HG02642 (cell line): ENCODE results near the gene ZNF521.

Experiments used
- ATAC-seq: cut with Tn5 transposase; IDR thresholded peaks from one replicate; pipeline ENCODE4 v1.9.1; 2021; ENCODE audit warnings: mild to moderate bottlenecking; ENCODE audit not compliant: unreplicated experiment, poor library complexity

Gene ZNF521

GRCh38 chr18:25093141-25093540 is 258.8 kb downstream of the ZNF521 start:
- ATAC-seq: no peak

GRCh38 chr18:25089470-25089869 is 262.5 kb downstream of the ZNF521 start:
- ATAC-seq: no peak

- ATAC-seq: no peak
These were observed 265.1 kb downstream of the ZNF521 start for GRCh38 chr18:25086876-25087275.

- no peak for ATAC-seq
These were observed 271.0 kb downstream of the ZNF521 start for GRCh38 chr18:25081001-25081400.

DNA sequence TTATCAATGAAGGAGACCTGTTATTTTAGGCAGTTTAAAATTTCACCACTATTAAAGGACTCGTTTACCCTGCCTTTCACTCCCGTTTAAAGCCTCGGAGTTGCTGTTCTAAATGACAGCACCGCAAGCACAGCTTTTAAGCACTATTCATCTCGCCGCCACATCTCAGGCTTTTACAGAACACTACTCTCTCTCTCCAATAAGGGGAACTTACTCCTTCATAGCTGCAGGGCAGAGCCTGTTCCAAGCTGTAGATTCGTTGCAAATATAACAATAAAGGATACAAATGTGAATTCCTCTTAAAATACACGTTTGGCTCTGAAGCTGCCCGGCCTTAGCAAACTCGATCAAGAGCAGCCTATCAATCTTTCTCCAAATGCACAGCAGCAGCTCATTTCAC is 271.8 kb downstream of the ZNF521 start:
- no peak for ATAC-seq

DNA sequence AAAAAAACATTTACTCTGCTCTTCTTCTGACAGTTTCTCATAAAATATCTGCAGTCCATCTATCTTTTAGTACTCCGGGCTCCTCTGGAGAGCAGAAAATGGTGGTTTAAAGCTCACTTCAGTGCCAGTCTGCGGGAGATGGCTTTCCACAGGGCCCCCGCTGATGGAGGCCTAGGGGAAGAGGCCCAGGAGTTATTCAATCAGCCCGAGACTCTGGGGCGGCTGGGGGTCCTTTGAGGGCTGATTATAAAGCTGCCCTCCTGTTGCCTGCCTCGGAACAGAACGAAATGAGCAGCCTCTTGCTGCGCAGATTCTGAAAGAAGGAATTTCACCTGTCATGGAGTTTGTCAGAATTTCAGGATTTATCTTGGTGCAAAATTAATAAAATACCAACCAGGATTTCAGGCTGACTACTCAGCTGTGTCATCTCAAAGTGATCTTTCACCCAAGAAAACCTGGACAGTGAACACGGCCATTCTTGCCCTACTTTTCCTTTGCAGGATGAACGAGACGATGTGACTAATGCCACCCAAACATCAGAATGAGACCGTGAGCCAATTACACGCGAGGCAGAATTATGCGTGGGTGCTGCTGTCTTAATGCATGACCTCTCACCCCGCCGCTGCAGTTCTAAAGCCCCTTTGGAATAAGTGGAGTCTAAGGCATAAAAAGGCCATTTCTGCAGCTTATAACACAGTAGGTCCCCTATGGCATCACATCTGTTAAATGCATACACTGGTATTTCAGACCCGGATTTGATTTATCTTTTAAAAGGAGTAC is 273.8 kb downstream of the ZNF521 start:
- no peak for ATAC-seq

- no peak for ATAC-seq
These were observed 274.7 kb downstream of the ZNF521 start for GRCh38 chr18:25077038-25077943.

- no peak for ATAC-seq
These were observed 276.2 kb downstream of the ZNF521 start for GRCh38 chr18:25075783-25076182.

DNA sequence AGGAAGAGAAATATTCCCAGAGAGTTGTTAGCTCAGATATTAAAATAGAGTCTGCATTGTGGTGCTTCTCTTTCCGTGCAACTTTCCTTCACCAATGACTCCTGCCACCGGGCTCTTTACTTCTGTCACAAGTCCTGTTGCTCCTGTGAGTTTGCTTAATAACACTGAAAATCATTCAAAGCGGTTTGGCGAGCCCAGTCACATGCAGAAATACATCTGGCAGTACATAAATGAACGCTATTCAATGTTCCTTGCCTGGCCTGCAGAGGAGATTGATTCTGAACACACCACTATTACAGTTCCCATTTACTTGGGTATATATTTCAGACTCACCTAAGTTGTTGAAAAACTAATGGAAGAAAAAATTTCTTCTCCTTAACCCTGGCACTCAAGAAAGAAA is 276.6 kb downstream of the ZNF521 start:
- ATAC-seq: no peak

- no peak for ATAC-seq
These were observed 277.0 kb downstream of the ZNF521 start for GRCh38 chr18:25074925-25075324.

DNA sequence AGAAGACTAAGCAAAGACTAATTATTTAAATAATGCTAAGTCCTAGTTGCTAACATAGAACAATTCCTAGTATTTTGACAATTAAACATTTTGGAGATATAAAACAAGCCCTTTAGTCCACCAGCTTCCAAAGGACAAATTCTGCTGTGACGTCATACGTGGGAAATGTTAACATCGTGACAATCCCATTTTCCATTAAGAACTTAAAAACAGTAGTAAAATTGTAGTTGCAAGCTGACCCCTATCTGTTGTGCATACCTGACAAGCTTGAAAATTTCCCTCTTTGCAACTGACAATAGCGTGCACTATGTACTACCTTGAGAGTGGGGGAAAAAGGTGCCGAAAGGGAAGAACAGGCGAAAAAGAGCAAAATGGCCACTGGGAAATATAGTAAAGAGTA is 279.8 kb downstream of the ZNF521 start:
- ATAC-seq: no peak

GRCh38 chr18:25067275-25068025 is 284.5 kb downstream of the ZNF521 start:
- no peak for ATAC-seq

DNA sequence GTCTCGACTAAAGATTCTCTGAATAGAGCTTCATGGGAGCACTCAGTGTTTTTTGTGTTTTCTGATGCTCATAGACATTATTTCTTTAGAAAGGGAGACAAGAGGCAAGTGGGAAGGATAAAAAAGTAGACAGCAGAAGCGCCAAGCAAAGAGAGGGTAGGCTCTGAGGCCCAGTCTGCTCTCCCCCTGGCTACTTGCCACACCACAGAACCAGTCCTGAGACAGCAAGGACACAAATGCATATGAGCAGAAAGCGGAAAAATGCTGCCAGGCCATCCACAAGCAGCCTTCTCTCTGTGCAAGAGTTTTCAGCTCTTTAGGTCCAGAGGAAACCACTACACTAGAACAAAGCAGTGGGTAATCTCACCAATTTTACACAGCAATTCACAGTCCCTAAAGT is 285.4 kb downstream of the ZNF521 start:
- no peak for ATAC-seq

- no peak for ATAC-seq
These were observed 289.2 kb downstream of the ZNF521 start for GRCh38 chr18:25062720-25063119.

DNA sequence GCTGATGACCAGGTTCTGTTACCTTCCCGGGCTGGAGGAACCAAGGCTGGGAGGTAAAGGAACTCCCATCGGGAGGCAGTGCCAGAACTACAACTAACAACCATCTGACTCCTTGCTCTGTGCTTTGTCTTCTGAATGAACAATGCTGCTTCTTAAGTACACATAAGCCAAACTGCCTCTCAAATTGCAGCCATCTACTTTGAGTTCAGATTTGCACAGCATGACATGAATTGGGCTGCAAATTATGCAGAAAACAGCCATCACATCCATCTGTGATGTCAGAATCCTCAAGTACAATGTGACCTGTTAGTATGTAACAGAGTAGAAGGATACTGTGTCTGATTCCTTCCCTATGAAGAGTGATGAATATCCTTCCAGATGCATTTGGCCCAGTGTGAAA is 290.6 kb downstream of the ZNF521 start:
- ATAC-seq: no peak

GRCh38 chr18:25058521-25058920 is 293.4 kb downstream of the ZNF521 start:
- ATAC-seq: no peak

DNA sequence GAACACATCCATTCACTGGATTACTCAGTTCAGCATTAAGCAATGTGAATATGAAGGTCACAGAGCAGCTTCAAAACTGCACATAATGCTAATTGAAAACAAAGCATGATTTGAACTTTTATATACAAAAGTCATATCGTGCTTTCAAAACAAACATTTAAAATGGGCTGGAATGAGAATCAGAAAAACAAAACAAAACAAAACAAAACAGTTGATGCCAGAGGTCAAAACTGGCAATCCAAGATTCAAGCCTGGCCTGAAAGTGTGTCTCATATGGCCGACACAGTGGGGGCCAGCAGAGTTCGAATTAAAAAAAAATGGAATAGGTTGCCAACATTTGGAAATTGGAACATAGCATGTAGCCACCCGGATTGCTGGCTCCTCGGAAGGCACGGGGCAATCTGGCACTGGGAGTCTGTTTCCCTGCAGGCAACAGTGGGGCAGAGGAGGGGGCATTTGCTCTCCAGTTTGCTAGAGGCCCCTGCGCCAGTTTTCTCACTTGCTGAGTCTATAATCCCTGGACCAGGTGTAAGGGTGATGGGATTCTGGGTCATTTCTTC is 294.4 kb downstream of the ZNF521 start:
- ATAC-seq: no peak

- no peak for ATAC-seq
These were observed 295.5 kb downstream of the ZNF521 start for GRCh38 chr18:25056429-25056828.

- ATAC-seq: no peak
These were observed 296.9 kb downstream of the ZNF521 start for GRCh38 chr18:25055076-25055475.

GRCh38 chr18:25053466-25053865 is 298.5 kb downstream of the ZNF521 start:
- no peak for ATAC-seq
